Panc1 (cell line): Measurements from ENCODE around the gene EDN3.

Experiments
- CTCF ChIP-seq: fragments of 450-650 bp; IDR thresholded peaks from 2 replicates; pipeline ENCODE4 v1.5.1; 2017; ENCODE audit warnings: mild to moderate bottlenecking
- SIN3A ChIP-seq: IDR thresholded peaks from 2 replicates; pipeline ENCODE4 v1.6.1; 2012; ENCODE audit warnings: low read depth, mild to moderate bottlenecking, low read length, moderate library complexity, borderline replicate concordance; ENCODE audit not compliant: insufficient read depth

GRCh38 chr20:59336540-59336939 is 36.1 kb downstream of the EDN3 start:
- TF ChIP-seq SIN3A (no peak), CTCF (no peak)
